GM12872 (cell line): ENCODE results near the gene RFX8.

Source experiments
- TF ChIP-seq, protein P1 (sequence below): IDR thresholded peaks from 3 replicates; pipeline ENCODE4 v1.5.1; 2011; ENCODE audit warnings: low read depth, mild to moderate bottlenecking, low read length, moderate library complexity; ENCODE audit not compliant: insufficient read depth

Gene RFX8

DNA sequence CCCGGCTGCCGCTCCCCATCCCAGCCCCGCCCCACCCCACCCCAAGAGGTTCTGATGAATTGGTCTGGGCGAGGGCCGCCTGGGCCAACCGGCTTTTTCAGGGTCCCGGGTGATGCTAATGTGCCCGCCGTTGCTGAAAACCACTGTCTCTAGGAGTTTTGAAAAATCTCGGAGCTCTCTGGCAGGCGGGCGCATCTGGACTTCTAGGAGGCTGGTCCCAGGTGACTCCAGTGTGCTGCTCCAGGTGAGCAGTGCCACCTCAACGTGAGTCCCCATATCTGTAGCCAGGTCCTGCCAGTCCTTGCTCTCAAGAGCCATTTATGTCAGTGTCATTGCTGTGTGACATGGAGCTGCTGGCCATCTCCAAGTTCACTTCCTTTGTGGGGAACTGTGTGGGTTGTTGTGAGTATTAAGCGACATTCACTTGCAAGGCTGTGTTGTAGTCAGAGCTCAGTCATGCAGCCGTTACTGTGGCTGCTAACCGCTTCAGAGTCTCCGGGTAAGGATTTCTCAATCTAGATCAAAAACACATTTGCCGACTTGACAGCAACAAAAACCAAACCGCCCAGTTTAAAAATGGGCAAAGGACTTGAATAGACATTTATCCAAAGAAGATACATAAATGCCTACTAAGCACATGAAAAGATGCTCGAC lies at the start of gene RFX8:
Gene RFX8 (minus strand): TSS at position 382 of the 654 bp plus-strand sequence. CDS start 8,264 bp downstream, outside the sequence.
- TF ChIP-seq, protein P1, sequence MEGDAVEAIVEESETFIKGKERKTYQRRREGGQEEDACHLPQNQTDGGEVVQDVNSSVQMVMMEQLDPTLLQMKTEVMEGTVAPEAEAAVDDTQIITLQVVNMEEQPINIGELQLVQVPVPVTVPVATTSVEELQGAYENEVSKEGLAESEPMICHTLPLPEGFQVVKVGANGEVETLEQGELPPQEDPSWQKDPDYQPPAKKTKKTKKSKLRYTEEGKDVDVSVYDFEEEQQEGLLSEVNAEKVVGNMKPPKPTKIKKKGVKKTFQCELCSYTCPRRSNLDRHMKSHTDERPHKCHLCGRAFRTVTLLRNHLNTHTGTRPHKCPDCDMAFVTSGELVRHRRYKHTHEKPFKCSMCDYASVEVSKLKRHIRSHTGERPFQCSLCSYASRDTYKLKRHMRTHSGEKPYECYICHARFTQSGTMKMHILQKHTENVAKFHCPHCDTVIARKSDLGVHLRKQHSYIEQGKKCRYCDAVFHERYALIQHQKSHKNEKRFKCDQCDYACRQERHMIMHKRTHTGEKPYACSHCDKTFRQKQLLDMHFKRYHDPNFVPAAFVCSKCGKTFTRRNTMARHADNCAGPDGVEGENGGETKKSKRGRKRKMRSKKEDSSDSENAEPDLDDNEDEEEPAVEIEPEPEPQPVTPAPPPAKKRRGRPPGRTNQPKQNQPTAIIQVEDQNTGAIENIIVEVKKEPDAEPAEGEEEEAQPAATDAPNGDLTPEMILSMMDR: no peak

DNA sequence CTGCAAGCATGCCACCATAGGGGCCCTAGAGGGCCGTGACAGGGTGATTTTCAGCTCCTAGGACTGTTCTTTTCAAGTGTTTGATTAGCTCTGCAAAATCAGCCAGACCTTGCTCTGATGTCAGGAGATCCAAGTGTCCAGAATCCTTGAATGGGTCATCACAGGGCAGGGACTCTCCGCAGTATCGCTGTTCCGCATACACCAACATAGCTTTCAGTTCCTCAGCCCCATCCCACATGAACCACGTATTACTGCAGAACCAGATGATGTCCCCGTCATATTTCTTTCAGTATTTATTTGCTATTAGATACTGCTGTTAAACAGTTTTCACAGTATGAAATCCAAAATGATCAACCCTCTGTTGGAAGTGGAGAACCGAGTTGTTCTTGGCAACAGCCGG lies 46.6 kb upstream of the RFX8 start:
- TF ChIP-seq, protein P1: no peak

DNA sequence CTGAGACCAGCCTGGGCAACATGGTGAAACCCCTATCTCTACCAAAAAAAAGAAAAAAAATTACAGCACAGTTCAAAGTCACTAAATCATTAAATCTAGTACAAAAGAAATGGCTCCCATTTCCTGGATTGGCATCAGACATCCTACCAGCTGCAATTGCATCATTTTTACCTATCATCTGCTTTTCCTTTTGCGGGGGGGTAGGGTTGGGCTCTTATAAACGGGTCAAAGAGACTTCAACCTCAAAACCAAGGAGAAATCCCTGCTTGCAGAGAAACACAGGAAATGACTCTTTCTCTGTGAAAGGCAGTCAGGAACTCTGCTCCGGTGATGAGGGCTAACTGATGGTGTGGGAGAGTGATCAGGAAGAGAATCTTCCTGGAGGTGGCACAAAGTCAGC lies 45.3 kb upstream of the RFX8 start:
- TF ChIP-seq, protein P1: no peak

DNA sequence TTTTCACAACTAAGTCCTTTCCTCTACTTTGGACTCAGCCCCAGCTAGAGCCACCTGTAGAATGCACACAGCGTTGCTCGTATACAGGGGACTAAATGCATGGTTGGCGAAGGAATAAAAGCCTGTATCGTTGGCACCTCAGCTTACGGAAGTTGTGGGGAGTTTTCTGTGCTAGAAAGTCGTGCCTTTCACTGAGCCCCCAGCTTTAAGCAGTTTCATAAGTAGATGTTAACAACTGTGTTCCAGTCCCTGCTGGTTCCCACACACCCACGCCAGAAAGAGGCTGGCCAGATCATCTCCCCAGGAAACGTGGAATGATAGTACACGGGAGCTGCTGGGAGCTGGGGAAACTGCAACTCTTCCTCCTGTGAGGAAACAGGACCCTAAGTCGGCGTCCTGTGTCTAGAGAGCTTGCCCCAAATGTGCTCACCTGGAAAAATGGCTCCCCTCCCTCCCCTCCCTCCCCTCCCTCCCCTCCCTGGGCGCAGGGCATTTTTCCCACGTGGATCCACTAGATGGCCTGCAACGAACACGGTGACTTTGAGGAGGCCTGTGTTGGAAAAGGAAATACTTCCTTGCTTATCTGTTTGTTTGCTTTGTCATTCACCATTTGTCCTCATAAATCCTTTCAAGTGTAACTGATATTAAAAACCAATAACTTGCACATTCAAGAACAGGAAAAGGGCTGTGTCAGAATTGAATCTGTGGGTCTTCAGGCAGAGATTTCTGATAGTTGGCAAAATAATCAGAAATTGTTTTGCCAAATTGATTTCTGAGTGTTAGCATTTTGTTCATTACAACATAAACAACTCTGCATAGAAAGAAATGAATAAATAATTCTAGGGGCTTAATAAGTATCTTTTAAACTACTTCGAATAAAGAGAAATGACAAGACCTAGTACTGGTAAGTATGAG lies 43.9 kb upstream of the RFX8 start:
- TF ChIP-seq, protein P1: 0 out of 3 replicates have a peak, but pooled peaks have one; percentile 14

DNA sequence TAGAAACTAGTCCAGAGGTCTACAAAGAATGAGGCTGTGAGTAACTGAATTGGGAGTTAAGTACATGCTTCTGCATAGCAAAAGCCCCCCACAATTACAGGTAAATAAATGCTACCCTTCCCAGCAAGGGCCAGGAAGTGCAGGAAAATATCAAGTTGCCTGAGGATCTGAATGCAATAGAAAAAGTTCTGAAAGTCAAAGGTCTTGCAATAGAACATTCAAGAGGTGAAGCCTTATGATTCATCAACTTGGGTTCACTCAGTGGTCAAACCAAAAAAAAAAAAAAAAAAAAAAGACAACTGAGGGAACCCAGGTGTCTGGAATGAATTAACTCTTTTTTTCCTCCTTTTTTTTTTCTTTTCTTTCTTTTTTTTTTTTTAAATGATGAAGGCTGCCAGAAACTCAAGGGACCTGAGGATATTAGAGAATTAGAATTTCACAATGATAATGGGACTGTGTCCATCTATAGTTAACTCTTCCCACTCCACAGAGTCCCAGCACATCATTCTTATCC lies 42.9 kb upstream of the RFX8 start:
- TF ChIP-seq, protein P1: no peak

DNA sequence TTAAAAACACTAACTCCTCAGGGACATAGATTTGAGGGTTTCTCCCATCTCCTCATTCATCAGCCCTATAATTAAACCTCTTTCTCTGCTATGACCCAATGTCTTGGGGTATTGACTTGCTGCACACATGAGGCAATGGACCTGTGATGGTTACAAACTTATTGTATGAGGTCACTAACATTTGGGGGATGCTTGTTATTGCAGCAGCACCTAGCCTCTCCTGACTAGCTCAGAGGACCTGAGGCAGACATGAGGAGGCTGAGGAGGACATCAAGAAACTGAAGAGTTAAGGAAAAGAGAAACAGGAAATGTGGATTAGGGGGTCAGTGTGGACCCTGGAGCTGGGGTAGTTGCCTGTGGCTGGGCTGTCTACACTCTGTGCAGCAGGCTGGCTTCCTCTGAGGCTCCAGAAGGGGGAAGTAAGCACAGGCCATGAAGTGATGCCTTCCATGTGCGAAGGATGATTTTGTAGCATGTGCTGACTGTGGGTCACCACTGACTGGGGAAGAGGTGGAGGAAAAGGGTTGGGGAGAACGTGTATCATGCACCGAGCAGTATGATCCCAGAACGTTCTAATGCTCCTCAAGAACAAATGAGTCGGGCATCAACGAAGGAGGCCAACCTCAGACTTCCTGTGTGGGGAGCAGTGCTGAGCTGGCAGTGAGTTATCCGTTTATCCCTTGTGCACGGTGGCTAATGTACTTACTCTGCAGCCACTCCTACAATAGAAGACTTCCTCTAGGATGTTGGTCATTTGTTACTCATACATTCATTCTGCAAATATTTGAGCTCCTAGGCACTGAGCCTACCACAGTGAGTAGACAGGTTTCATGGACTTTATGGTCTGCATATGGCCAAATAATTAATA lies 42.1 kb upstream of the RFX8 start:
- TF ChIP-seq, protein P1: no peak

DNA sequence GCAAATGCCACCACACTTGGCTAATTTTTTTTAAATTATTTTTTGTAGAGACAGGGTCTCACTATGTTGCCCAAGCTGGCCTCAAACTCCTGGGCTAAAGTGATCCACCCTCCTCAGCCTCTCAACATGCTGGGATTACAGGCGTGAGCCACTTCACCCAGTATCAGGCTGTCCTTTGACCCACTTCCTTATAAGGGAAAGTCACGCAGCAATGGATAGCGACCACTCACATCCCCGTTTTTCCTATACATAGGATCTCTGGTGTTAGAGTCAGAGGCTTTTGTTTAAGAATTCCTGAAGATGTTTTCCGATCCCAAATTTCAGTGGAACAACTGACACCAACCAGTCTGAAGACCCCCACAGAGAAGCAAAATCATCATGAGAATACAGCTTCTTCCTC lies 41.4 kb upstream of the RFX8 start:
- TF ChIP-seq, protein P1: no peak
